ENCODE measurements around the gene MPV17. TPM values are rescaled to one million over a fixed set of nuclear protein-coding genes. Genes with fewer than 3 reads are reported as not detected.
"Not testable (repeated sequence)": the region's sequence is repeated elsewhere in the genome, so short reads cannot be mapped to it uniquely, and the experiment has no call there.

The MPV17 gene
- total RNA-seq, 1 donor from 2014 or later = 38.8 TPM

DNA sequence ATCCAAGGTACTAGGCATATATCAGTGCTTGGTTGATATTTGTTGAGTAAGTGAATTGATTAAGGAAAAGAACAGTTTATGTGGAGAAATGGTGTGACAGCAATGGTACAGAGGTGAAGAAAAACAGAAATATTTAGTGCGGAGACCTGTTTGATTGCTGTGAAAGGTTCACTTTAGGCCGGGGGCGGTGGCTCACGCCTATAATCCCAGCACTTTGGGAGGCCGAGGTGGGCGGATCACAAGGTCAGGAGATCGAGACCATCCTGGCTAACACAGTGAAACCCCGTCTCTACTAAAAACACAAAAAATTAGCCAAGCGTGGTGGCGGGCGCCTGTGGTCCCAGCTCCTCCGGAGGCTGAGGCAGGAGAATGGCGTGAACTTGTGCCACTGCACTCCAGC, 54.6 kb downstream of the MPV17 start:
- DNase-seq (ENCODE audit: low read depth, low spot score) = not testable (repeated sequence)

DNA sequence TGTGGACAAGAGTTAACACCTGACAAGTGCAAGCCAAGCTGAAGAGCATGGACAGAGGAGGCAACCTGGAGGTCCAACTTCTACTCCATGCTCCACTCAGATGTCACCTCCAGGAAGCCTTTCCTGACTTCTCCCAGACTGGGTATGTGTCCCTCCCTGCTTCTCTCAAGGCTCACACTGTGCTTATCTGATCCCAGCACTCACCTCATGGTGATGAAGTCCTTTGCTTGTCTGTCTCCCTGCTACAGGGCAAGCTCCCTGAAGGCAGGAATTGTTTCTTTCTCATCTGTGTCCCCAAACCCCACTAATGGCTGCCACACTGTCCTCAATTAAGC, 57.4 kb downstream of the MPV17 start:
- DNase-seq (ENCODE audit: low read depth, low spot score) = no peak

DNA sequence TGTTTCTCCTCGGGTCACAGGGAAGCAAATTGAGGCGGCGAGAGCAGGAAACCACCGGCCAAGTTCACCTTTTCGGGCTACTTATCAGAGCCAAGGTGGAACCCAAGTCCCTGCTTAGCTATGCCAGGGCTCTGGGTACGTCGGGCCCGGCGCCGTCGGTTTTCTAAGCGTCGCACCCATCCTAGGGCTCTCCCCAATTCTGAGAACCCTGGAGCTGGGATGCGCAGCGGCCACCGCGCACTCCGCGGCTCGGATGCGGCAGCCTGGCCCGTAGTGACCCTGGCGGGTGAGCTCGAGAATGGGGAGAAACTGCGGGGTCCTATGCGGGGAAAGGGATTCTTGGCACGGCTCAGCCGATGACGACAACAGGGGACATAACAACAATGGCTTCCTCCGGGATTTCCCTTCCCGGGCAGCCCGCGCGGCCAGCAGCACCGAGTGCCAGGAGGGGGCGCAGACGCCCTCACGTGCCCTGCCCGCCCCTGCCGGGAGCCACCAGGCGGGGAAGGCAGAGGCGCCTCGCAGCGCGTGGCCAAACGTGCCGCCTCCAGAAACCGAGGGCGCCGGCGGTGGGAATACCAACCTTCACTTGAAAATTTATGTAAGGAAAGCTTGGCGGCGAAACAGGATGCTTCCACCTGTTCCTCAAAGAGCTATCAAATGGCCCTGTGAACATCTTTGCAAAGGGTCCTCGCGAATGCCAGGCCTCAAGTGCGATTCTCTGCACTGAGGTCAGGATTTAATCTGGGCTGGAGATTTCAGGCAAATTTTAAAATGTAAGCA, 58.0 kb downstream of the MPV17 start:
- no peak for DNase-seq (ENCODE audit: low read depth, low spot score)

DNA sequence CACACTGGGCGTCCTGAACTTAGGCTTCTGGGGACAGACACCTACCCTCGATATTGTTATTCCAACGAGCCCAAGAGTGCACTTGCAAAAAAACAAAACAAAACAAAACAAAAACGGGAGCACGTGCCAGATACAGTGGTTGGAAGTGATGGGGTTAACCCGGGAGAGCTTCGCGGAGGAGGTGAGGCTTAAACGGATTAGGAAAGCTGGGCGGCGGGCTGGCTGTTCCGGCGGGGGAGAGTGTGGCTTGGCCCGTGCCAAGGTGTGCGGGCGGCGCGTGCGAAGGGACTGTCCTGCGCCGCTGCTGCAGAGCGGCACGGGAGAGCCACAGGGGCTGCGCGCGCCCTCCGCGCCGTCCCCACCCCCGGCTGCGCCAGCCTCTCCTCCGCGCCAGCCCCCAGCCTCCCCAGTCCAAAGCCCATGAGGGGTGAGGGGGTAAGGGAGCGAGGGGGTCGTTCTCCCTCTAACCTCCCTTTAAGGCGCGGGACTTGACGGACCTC, 58.6 kb downstream of the MPV17 start:
- no peak for DNase-seq (ENCODE audit: low read depth, low spot score)

DNA sequence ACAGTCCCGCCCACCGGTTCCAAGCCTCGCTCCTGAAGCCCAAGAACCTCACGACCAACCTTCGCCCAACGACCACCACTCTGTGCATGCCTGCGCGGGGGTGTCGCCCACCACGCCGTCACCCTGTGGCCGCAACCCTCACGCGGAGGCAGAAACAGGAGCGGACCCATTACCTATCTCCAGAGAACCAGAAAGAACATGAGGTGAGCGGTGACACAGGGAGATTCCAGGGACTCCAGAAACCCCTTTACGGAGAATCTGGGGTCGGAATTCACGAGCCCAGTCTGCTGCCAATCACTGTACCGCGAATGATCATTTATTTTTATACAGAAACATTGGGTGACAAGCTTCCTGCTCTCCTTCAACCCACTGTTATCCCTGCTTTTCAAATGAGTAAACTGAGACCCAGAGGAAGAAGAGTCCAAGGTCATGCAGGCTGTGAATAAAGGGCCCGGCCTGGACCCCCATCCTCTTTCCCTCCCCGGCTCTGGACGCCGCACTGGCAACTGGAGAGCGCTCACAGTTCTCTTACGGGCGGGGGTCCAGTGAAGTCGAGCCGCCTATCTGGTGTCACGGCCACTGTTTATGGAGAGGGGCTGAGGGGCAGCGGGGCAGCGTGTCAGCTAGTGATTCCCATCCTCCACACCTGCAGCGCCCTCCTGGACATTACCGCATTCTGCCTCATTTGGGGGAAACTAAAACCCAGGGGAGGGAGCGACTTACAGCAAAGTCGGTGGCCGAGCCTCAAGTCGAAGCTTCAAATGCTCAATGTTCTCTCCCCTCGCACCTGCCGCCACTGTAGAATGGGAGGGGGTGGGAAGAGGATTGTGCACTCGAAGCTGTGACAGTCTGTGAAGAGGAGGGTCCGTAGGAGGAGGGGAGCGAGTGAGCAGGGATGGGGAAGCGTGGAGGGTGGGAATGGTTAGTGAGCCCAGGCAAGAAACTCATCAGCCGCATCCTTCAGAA, 59.3 kb downstream of the MPV17 start:
- no peak for DNase-seq (ENCODE audit: low read depth, low spot score)

DNA sequence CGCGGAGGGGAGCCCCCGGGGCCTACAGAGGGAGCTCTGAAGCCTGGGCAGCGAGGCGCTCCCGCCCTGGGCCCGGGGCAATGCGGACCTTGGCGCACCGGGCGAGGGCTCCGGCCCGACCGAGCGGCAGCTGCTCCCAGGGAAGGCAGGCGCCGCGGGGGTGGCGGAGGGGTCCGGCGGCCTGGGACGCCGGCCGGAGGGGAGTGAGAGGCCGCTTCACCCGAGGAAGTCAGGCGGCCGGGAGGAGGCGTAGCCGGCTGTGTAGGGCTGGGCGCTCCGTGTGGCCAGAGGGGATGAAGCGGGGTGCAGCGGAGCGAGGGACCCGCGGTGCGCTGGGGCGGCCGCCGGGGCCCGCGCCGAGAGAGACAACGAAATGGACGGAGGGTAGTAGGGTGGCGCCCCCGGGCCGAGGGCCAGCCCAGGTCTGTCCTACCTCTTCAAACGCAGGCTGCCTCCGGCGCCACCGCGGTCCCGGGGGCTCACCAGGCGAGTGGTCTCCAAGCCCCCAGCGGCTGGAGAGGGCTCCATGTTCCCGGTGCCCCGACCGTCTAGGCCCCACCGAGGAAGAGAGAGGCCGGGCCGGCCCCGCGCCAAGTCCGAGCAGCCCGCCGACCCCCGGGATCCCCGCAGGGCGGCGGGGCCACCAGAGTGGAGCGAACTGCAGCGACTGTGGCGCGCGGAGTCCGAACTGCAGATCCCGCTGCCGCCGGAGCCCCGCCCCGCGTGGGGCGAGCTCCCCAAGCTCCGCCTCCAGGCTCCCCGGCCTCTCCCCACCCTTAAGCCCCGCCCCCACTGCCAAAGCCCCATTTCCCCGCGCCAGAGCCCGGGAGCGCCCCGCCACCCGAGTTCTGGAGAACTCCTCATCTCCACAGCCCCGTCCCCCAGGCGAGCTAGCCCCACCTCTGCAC, 60.3 kb downstream of the MPV17 start, which contains the start of gene SLC30A3:
Gene SLC30A3, minus strand, starts transcription at position 669 of the 908 bp plus-strand sequence. Its CDS starts 141 bp downstream, at position 528.
- DNase-seq (ENCODE audit: low read depth, low spot score) = no peak

DNA sequence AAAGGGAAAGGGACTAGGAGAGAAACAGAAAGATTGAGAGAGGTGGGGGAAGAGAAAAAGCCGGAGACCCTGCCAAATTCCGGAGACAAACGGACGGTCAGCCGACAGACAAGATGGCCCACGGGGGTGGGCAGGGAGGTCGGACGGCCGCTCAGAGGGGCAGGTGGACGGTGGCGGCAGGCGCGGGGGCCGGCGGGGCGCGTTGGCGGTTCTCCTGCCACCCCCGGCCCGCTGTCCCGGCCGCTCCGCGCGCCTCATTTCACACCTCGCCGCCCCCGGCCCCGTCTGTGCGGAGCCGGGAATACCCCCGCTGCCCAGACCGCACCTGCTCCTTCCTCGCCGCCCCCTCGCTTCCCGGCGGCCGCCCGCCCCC, 61.0 kb downstream of the MPV17 start:
- no peak for DNase-seq (ENCODE audit: low read depth, low spot score)

DNA sequence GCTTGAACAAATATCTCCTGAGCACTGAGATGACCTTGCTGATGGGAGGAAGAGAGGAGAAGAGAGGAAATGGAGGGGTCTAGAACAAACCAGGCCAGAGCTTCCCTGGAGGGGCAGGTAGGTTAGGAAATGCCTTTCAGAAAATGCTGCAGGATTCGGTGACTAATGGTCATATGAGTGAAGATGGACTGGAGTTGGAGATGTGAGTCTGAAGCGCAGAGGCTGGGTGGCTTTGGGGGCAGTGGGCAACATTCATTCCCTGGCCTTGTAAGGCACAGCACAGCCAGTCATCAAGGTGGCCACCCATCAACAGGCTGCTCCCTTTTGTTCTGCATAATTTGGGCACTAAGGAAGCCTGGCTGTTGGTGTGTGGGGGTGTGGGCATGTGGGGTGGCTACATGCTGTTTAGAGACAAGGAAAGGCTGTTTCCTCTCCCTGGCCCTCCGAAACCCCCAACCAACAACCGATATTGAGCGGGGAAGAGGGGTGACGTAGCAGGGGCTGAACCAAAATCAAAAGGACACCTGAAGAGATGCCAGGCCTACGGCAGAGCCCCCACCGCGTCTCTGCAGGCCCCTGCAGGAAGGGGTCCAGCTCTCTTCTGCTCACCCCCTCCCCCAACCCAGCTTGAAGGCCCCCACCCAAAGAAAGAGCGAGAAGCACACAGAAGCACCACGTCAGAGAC, 61.5 kb downstream of the MPV17 start:
- DNase-seq (ENCODE audit: low read depth, low spot score) = no peak

Other genes starting within 250 kb of the MPV17 start
- gene EMILIN1, start 244.5 kb downstream of the MPV17 start, total RNA-seq = 13.8 and 21.6 TPM in 2 replicates
- 2.1 and 4.6 TPM in 2 replicates for gene KHK, start 236.3 kb downstream of the MPV17 start, total RNA-seq
- gene CGREF1, start 204.0 kb downstream of the MPV17 start, total RNA-seq = 1.7 and 4.6 TPM in 2 replicates
- gene ABHD1, start 199.3 kb downstream of the MPV17 start, total RNA-seq = not detected in 2 replicates
- gene PREB, start 188.5 kb downstream of the MPV17 start, total RNA-seq = 34.7 and 40.7 TPM in 2 replicates
- gene PRR30, start 183.7 kb downstream of the MPV17 start, total RNA-seq = not detected in 2 replicates
- gene TCF23, start 174.1 kb downstream of the MPV17 start, total RNA-seq = not detected in 2 replicates
- gene ATRAID, start 111.1 kb downstream of the MPV17 start, total RNA-seq = 97.0 and 127 TPM in 2 replicates
- gene SLC5A6, start 110.8 kb downstream of the MPV17 start, total RNA-seq = 20.4 and 48.9 TPM in 2 replicates
- 62.4 and 62.8 TPM in 2 replicates for gene CAD, start 105.7 kb downstream of the MPV17 start, total RNA-seq
- 0.11 TPM in 1 of 2 replicates, not detected in the other for gene SLC30A3, start 60.0 kb downstream of the MPV17 start, total RNA-seq
- not detected in 2 replicates for gene DNAJC5G, start 47.7 kb downstream of the MPV17 start, total RNA-seq
- gene TRIM54, start 40.7 kb downstream of the MPV17 start, total RNA-seq = not detected in 2 replicates
- 0.20 and 0.39 TPM in 2 replicates for gene UCN, start 14.7 kb downstream of the MPV17 start, total RNA-seq
- gene GTF3C2, start 33.7 kb upstream of the MPV17 start, total RNA-seq = 24.5 and 26.9 TPM in 2 replicates
- 36.6 and 44.7 TPM in 2 replicates for gene EIF2B4, start 47.2 kb upstream of the MPV17 start, total RNA-seq
- gene SNX17, start 47.5 kb upstream of the MPV17 start, total RNA-seq = 142 and 184 TPM in 2 replicates
- 8.9 and 9.5 TPM in 2 replicates for gene ZNF513, start 57.6 kb upstream of the MPV17 start, total RNA-seq
- 174 and 225 TPM in 2 replicates for gene PPM1G, start 86.5 kb upstream of the MPV17 start, total RNA-seq
- 122 and 137 TPM in 2 replicates for gene NRBP1, start 105.5 kb upstream of the MPV17 start, total RNA-seq
- not detected in 2 replicates for gene KRTCAP3, start 119.3 kb upstream of the MPV17 start, total RNA-seq
- 27.5 and 30.3 TPM in 2 replicates for gene IFT172, start 166.6 kb upstream of the MPV17 start, total RNA-seq
- gene FNDC4, start 172.1 kb upstream of the MPV17 start, total RNA-seq = 35.0 and 47.0 TPM in 2 replicates
- gene GCKR, start 173.7 kb upstream of the MPV17 start, total RNA-seq = 7.5 and 7.8 TPM in 2 replicates

All from pulmonary artery endothelial cell (primary cell).